Neural cell (in vitro differentiated cells): ENCODE results near the gene PLCL1. TPM values are rescaled to one million over a fixed set of nuclear protein-coding genes. Genes with fewer than 3 reads are reported as not detected.

Experiments
- H2AFZ ChIP-seq: fragments of 200-600, 300-800 bp; sonication (generic), shearing (Covaris generic); 2 replicates; pipeline ENCODE4 v1.6.0; 2014; ENCODE audit warnings: low read depth, mild to moderate bottlenecking, antibody characterized with exemption, low read length, moderate library complexity
- H3F3A ChIP-seq: fragments of 200-600 bp; shearing (Covaris generic); 2 replicates; pipeline ENCODE4 v1.6.1; 2016; ENCODE audit warnings: mild to moderate bottlenecking, moderate library complexity, mixed read lengths, antibody characterized with exemption, low read length; ENCODE audit not compliant: insufficient read depth, poor library complexity, severe bottlenecking
- H3K27ac ChIP-seq: fragments of 200-600, 300-800 bp; sonication (generic), shearing (Covaris generic); 2 replicates; pipeline ENCODE4 v1.5.1; 2014; ENCODE audit warnings: mild to moderate bottlenecking, low read length, moderate library complexity
- H3K27me3 ChIP-seq: fragments of 300-800, 200-600 bp; sonication (generic), shearing (Covaris generic); 2 replicates; pipeline ENCODE4 v1.6.0; 2014; ENCODE audit warnings: mild to moderate bottlenecking, low read depth, low read length, moderate library complexity; ENCODE audit not compliant: insufficient read depth
- H3K36me3 ChIP-seq: fragments of 300-800, 200-600 bp; sonication (generic), shearing (Covaris generic); 2 replicates; pipeline ENCODE4 v1.5.1; 2014; ENCODE audit warnings: mild to moderate bottlenecking, antibody characterized with exemption, low read length, moderate library complexity; ENCODE audit not compliant: insufficient read depth
- H3K4me2 ChIP-seq: fragments of 300-800, 200-600 bp; sonication (generic), shearing (Covaris generic); 2 replicates; pipeline ENCODE4 v1.6.0; 2014; ENCODE audit warnings: mild to moderate bottlenecking, low read length
- H3K4me3 ChIP-seq: fragments of 300-800, 200-600 bp; sonication (generic), shearing (Covaris generic); 2 replicates; pipeline ENCODE4 v1.5.1; 2014; ENCODE audit warnings: mild to moderate bottlenecking, low read length, moderate library complexity
- H3K79me2 ChIP-seq: fragments of 200-600 bp; shearing (Covaris generic); replicated peaks from 2 replicates; pipeline ENCODE4 v1.6.0; 2014; ENCODE audit warnings: mild to moderate bottlenecking, low read length, moderate library complexity; ENCODE audit not compliant: insufficient read depth
- H3K9ac ChIP-seq: fragments of 300-800, 200-600 bp; sonication (generic), shearing (Covaris generic); 2 replicates; pipeline ENCODE4 v1.6.1; 2016; ENCODE audit warnings: mild to moderate bottlenecking, low read length, mixed read lengths
- H3K9me2 ChIP-seq: fragments of 200-600 bp; shearing (Covaris generic); 2 replicates; pipeline ENCODE4 v1.6.1; 2016; ENCODE audit warnings: mild to moderate bottlenecking, low read length, mixed read lengths; ENCODE audit not compliant: insufficient read depth
- H3K9me3 ChIP-seq: fragments of 200-600, 300-800 bp; sonication (generic), shearing (Covaris generic); 2 replicates; pipeline ENCODE4 v1.6.1; 2016; ENCODE audit warnings: mild to moderate bottlenecking, mixed run types, low read length, moderate library complexity, mixed read lengths
- H4K20me1 ChIP-seq: fragments of 200-600 bp; shearing (Covaris generic); 2 replicates; pipeline ENCODE4 v1.6.1; 2016; ENCODE audit warnings: mild to moderate bottlenecking, mixed run types; ENCODE audit not compliant: insufficient read depth
- EP300 ChIP-seq: fragments of 450-650 bp; conservative IDR thresholded peaks from 2 replicates; pipeline ENCODE4 v1.6.1; 2014; ENCODE audit warnings: antibody characterized with exemption, mild to moderate bottlenecking, moderate library complexity; ENCODE audit not compliant: poor library complexity, severe bottlenecking
- EZH2 ChIP-seq: fragments of 200-600, 300-800 bp; shearing (Covaris generic), sonication (generic); IDR thresholded peaks from 2 replicates; pipeline ENCODE4 v1.6.1; 2014; ENCODE audit warnings: antibody characterized with exemption, low read length, borderline replicate concordance, mild to moderate bottlenecking; ENCODE audit not compliant: insufficient read depth, poor library complexity, severe bottlenecking
- MXI1 ChIP-seq: fragments of 450-650 bp; conservative IDR thresholded peaks from 2 replicates; pipeline ENCODE4 v1.6.1; 2014; ENCODE audit warnings: antibody characterized with exemption, mild to moderate bottlenecking; ENCODE audit not compliant: poor library complexity, severe bottlenecking
- POLR2AphosphoS5 ChIP-seq: IDR thresholded peaks from 2 replicates; pipeline ENCODE4 v1.6.1; 2012
- RAD21 ChIP-seq: fragments of 450-650 bp; conservative IDR thresholded peaks from 2 replicates; pipeline ENCODE4 v1.6.1; 2014; ENCODE audit warnings: antibody characterized with exemption, mild to moderate bottlenecking, moderate library complexity
- SMC3 ChIP-seq: fragments of 450-650 bp; conservative IDR thresholded peaks from 2 replicates; pipeline ENCODE4 v1.6.1; 2014; ENCODE audit warnings: antibody characterized with exemption, mild to moderate bottlenecking, moderate library complexity; ENCODE audit not compliant: poor library complexity
- TAF1 ChIP-seq: IDR thresholded peaks from 2 replicates; pipeline ENCODE4 v1.6.1; 2012; ENCODE audit warnings: low read depth
- polyA plus RNA-seq: library from polyadenylated mRNA; depleted of rRNA; stranded (reverse); fragments of >200 nt; gene quantifications from 2 replicates; pipeline ENCODE4 v1.2.3, GENCODE V29; 2014
- TF ChIP-seq, protein P1 (sequence below): fragments of 450-650 bp; IDR thresholded peaks from 2 replicates; pipeline ENCODE4 v1.5.1; 2014; ENCODE audit warnings: antibody characterized with exemption, mild to moderate bottlenecking, moderate library complexity; ENCODE audit not compliant: poor library complexity, severe bottlenecking
- TF ChIP-seq, protein P2 (sequence below): IDR thresholded peaks from 2 replicates; pipeline ENCODE4 v1.6.1; 2012; ENCODE audit warnings: borderline replicate concordance

Gene PLCL1
- polyA plus RNA-seq, 1 donor from 2014 or later, result 6.8 TPM

DNA sequence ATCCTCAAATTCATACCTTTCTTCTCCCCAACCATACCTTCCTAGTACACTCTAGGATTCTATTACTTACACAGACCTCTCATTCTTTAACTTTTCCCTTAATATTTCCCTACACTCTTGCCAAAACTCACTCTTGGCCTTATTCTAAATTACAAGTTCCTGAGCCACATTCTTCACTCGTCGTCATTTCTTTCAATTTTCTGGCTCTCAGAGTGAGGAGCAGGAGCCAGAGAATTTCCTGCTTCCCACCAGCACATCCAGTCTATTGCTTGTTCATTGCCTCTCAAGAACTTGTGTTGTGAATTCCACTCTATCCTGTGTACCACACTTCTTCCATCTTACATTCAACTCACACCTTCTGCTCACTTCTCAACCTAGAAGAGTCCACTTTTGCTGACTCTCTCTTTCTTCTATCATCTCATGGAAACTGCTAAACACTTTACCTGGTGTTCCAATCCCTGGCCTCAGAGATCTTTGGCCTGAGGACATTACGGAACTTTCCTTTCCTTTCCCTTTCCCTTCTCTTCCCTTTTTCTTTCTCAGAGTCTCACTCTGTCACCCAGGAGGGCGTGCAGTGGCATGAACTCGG, 171.6 kb downstream of the PLCL1 start:
- no peak overlapping the region for H3K9ac ChIP-seq
- H3K79me2 ChIP-seq, result no peaks in the 10 kb centered on the region
- H3K4me2 ChIP-seq, result no peak overlapping the region
- H4K20me1 ChIP-seq, result no peaks in the 10 kb centered on the region
- no peaks in the 10 kb centered on the region for H3F3A ChIP-seq
- no peaks in the 10 kb centered on the region for H3K9me3 ChIP-seq
- no peaks in the 10 kb centered on the region for H3K36me3 ChIP-seq
- no peaks in the 10 kb centered on the region for H3K27me3 ChIP-seq
- H3K4me3 ChIP-seq, result no peak overlapping the region
- H3K27ac ChIP-seq, result no peak overlapping the region
- H2AFZ ChIP-seq, result no peak overlapping the region
- H3K9me2 ChIP-seq, result no peaks in the 10 kb centered on the region
- no peak for TF ChIP-seq SMC3
- no peak for TF ChIP-seq EZH2
- no peak for TF ChIP-seq POLR2AphosphoS5
- no peak for TF ChIP-seq MXI1
- no peak for TF ChIP-seq TAF1
- TF ChIP-seq RAD21, result no peak
- TF ChIP-seq, protein P1, sequence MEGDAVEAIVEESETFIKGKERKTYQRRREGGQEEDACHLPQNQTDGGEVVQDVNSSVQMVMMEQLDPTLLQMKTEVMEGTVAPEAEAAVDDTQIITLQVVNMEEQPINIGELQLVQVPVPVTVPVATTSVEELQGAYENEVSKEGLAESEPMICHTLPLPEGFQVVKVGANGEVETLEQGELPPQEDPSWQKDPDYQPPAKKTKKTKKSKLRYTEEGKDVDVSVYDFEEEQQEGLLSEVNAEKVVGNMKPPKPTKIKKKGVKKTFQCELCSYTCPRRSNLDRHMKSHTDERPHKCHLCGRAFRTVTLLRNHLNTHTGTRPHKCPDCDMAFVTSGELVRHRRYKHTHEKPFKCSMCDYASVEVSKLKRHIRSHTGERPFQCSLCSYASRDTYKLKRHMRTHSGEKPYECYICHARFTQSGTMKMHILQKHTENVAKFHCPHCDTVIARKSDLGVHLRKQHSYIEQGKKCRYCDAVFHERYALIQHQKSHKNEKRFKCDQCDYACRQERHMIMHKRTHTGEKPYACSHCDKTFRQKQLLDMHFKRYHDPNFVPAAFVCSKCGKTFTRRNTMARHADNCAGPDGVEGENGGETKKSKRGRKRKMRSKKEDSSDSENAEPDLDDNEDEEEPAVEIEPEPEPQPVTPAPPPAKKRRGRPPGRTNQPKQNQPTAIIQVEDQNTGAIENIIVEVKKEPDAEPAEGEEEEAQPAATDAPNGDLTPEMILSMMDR, result no peak
- TF ChIP-seq, protein P2, sequence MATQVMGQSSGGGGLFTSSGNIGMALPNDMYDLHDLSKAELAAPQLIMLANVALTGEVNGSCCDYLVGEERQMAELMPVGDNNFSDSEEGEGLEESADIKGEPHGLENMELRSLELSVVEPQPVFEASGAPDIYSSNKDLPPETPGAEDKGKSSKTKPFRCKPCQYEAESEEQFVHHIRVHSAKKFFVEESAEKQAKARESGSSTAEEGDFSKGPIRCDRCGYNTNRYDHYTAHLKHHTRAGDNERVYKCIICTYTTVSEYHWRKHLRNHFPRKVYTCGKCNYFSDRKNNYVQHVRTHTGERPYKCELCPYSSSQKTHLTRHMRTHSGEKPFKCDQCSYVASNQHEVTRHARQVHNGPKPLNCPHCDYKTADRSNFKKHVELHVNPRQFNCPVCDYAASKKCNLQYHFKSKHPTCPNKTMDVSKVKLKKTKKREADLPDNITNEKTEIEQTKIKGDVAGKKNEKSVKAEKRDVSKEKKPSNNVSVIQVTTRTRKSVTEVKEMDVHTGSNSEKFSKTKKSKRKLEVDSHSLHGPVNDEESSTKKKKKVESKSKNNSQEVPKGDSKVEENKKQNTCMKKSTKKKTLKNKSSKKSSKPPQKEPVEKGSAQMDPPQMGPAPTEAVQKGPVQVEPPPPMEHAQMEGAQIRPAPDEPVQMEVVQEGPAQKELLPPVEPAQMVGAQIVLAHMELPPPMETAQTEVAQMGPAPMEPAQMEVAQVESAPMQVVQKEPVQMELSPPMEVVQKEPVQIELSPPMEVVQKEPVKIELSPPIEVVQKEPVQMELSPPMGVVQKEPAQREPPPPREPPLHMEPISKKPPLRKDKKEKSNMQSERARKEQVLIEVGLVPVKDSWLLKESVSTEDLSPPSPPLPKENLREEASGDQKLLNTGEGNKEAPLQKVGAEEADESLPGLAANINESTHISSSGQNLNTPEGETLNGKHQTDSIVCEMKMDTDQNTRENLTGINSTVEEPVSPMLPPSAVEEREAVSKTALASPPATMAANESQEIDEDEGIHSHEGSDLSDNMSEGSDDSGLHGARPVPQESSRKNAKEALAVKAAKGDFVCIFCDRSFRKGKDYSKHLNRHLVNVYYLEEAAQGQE, result no peak
- TF ChIP-seq EP300, result no peak

DNA sequence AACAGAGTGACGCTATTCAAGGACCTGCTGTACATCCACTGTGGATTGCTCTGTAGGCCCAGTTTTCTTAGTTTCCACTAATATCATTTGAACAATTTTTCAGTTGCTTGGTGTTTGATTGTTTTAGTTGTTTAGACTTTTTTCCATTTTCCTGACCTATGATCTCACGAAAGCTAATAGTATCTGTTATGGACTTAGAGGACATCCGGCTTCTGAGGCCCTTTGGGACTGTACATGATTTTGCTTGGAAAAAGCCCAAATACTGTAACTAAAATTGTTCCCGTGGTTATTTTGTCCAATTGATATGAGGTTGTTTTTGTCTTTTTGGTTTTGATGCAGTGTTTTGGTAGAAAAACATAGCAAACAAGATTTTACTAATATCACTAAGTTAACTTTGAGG, 174.6 kb downstream of the PLCL1 start:
- Histone ChIP-seq H2AFZ (no peak overlapping the region), H3K27me3 (no peaks in the 10 kb centered on the region), H3K36me3 (no peaks in the 10 kb centered on the region)

More for the DNA sequence above, 174.6 kb downstream of the PLCL1 start:
- Histone ChIP-seq H3K9me2 (no peaks in the 10 kb centered on the region), H3F3A (no peaks in the 10 kb centered on the region), H3K9ac (no peak overlapping the region), H4K20me1 (no peaks in the 10 kb centered on the region), H3K4me2 (no peak overlapping the region), H3K27ac (no peak overlapping the region), H3K4me3 (no peak overlapping the region), H3K79me2 (no peaks in the 10 kb centered on the region), H3K9me3 (no peaks in the 10 kb centered on the region)
- TF ChIP-seq SMC3 (no peak), POLR2AphosphoS5 (no peak), EP300 (no peak), MXI1 (no peak), TAF1 (no peak), RAD21 (no peak), EZH2 (no peak)
- TF ChIP-seq, protein P1, result no peak
- TF ChIP-seq, protein P2, result no peak
